AG04450 (cell line): Measurements from ENCODE around the gene LRRK1. TPM values are rescaled to one million over a fixed set of nuclear protein-coding genes. Genes with fewer than 3 reads are reported as not detected.

ENCODE experiments used
- CTCF ChIA-PET: fragments of 300-600, 350-600 bp; formaldehyde crosslinking; extraction: SDS; loops from one replicate; lab custom pipeline; 2022; ENCODE audit warnings: antibody characterized with exemption, inconsistent platforms; lab: Charles Lee
- POLR2A ChIA-PET: fragments of 350-600 bp; formaldehyde crosslinking; extraction: SDS; loops from one replicate; lab custom pipeline; 2021; ENCODE audit warnings: antibody characterized with exemption, inconsistent platforms; lab: Yijun Ruan, JAX
- DNase-seq: peaks from one replicate; pipeline ENCODE4 v3.0.0-alpha.2; 2011; ENCODE audit warnings: low read depth, low spot score
- H3K27ac ChIP-seq: one replicate; pipeline ENCODE4 v1.5.1; 2012; ENCODE audit warnings: low read depth, low read length, control low read depth
- H3K27me3 ChIP-seq: one replicate; pipeline ENCODE4 v1.6.0; 2012; ENCODE audit warnings: low read length; ENCODE audit not compliant: control insufficient read depth, insufficient read depth
- H3K4me3 ChIP-seq: 2 replicates; pipeline ENCODE4 v1.5.1; 2011; ENCODE audit warnings: mild to moderate bottlenecking, low read depth, low read length, control low read depth
- H3K9me3 ChIP-seq: 2 replicates; pipeline ENCODE4 v1.5.1; 2012; ENCODE audit warnings: low read length; ENCODE audit not compliant: control insufficient read depth, insufficient read depth
- CTCF ChIP-seq: IDR thresholded peaks from 2 replicates; pipeline ENCODE4 v1.5.1; 2011; ENCODE audit warnings: low read depth, low read length, control low read depth, inconsistent platforms
- polyA plus RNA-seq: library from polyadenylated mRNA; depleted of rRNA; stranded (reverse); fragments of >200 nt; gene quantifications from 2 replicates; pipeline ENCODE4 v1.2.3, GENCODE V29; 2011

LRRK1 gene
- polyA plus RNA-seq, 1 experiment = 5.6 TPM

- CTCF ChIA-PET = interaction anchor here (2.0 kb wide), 1 partner anchor 27 kb away, joined by 11 read pairs; no protein-coding TSS in a partner anchor
- no peak overlapping the region for H3K4me3 ChIP-seq
- POLR2A ChIA-PET = no interaction called here
- DNase-seq = no peak
- no peaks in the 10 kb centered on the region for H3K9me3 ChIP-seq
- H3K27me3 ChIP-seq = no peaks in the 10 kb centered on the region
- TF ChIP-seq CTCF = no peak
- no peak overlapping the region for H3K27ac ChIP-seq
These were observed 28.3 kb upstream of the LRRK1 start for GRCh38 chr15:100890850-100891249.

GRCh38 chr15:100891307-100892012 lies 27.7 kb upstream of the LRRK1 start:
- no peaks in the 10 kb centered on the region for H3K9me3 ChIP-seq
- CTCF ChIA-PET = interaction anchor here (2.0 kb wide), 1 partner anchor 26 kb away, joined by 11 read pairs; no protein-coding TSS in a partner anchor
- TF ChIP-seq CTCF = no peak
- no peak overlapping the region for H3K27ac ChIP-seq
- POLR2A ChIA-PET = no interaction called here
- H3K4me3 ChIP-seq = no peak overlapping the region
- H3K27me3 ChIP-seq = no peaks in the 10 kb centered on the region
- no peak for DNase-seq

GRCh38 chr15:100892013-100892355 lies 27.2 kb upstream of the LRRK1 start:
- Histone ChIP-seq H3K27ac (no peak overlapping the region), H3K4me3 (no peak overlapping the region), H3K9me3 (no peaks in the 10 kb centered on the region), H3K27me3 (no peaks in the 10 kb centered on the region)
- DNase-seq = no peak
- no peak for TF ChIP-seq CTCF
- ChIA-PET POLR2A (no interaction called here), CTCF (interaction anchor here (2.0 kb wide), 1 partner anchor 25 kb away, joined by 11 read pairs; no protein-coding TSS in a partner anchor)

GRCh38 chr15:100893261-100893963 lies 25.7 kb upstream of the LRRK1 start:
- no peak overlapping the region for H3K4me3 ChIP-seq
- DNase-seq = no peak
- ChIA-PET CTCF (no interaction called here), POLR2A (interaction anchor here (0.6 kb wide), 1 partner anchor 239 kb away, joined by 5 read pairs; no protein-coding TSS in a partner anchor)
- no peaks in the 10 kb centered on the region for H3K9me3 ChIP-seq
- H3K27ac ChIP-seq = no peak overlapping the region
- no peaks in the 10 kb centered on the region for H3K27me3 ChIP-seq
- TF ChIP-seq CTCF = no peak

DNA sequence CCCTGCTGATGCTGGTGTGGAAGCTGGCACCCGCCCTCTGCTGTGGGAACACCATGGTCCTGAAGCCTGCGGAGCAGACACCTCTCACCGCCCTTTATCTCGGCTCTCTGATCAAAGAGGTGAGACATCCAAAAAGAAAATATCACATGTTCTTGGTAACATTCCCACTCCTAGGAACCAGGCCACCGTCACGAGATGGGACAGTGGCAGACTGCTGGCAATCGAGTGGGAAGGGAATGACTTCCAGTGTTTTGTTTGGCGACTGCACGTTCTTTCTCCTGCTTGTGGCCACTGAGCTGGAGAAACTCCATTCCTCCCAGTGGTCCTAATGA lies 25.2 kb upstream of the LRRK1 start:
- Histone ChIP-seq H3K27me3 (no peaks in the 10 kb centered on the region), H3K4me3 (no peak overlapping the region), H3K27ac (no peak overlapping the region), H3K9me3 (no peaks in the 10 kb centered on the region)
- CTCF ChIA-PET = no interaction called here
- no peak for TF ChIP-seq CTCF
- POLR2A ChIA-PET = interaction anchor here (0.6 kb wide), 1 partner anchor 239 kb away, joined by 5 read pairs; no protein-coding TSS in a partner anchor
- DNase-seq = no peak
